Right atrium auricular region (tissue), 2 donors: ENCODE data around the gene SEC61B. TPM values are rescaled to one million over a fixed set of nuclear protein-coding genes. Genes with fewer than 3 reads are reported as not detected.

ENCODE experiments used
- DNase-seq: peaks from one replicate; pipeline ENCODE4 v3.0.0-alpha.2; 2019; ENCODE audit warnings: low spot score
- H3K27ac ChIP-seq, 2 donors: fragments of 200-600 bp; sonication (generic); 1 replicate in 1 of 2; 2 replicates in 1 of 2; pipeline ENCODE4 v1.5.1; 2016 to 2019
- H3K27me3 ChIP-seq, 2 donors: fragments of 200-600 bp; sonication (generic); one replicate each; pipeline versions ENCODE4 v1.5.1 to v1.6.0; 2017 to 2019
- H3K36me3 ChIP-seq: fragments of 200-600 bp; sonication (generic); one replicate; pipeline ENCODE4 v1.5.1; 2016
- H3K4me1 ChIP-seq, 2 donors: fragments of 200-600 bp; sonication (generic); one replicate each; pipeline versions ENCODE4 v1.5.1 to v1.6.0; 2017 to 2019
- H3K4me3 ChIP-seq, 2 donors: fragments of 200-600 bp; sonication (generic); 1 replicate in 1 of 2; 2 replicates in 1 of 2; pipeline ENCODE4 v1.5.1; 2017 to 2019; ENCODE audit warnings: mild to moderate bottlenecking in 1 of 2, moderate library complexity in 1 of 2
- H3K9me3 ChIP-seq, 2 donors: fragments of 200-600 bp; sonication (generic); one replicate each; pipeline ENCODE4 v1.5.1; 2019
- total RNA-seq, 2 donors: library from RNA; depleted of rRNA; stranded (reverse); fragments of >200 nt; gene quantifications; one replicate each; pipeline ENCODE4 v1.1.0, GENCODE V29; 2016
- TF ChIP-seq, protein P1 (sequence below), 2 donors: fragments of 200-600 bp; sonication (generic); IDR thresholded peaks; one replicate each; pipeline ENCODE4 v1.5.1; 2019; ENCODE audit warnings: antibody characterized with exemption in 2 of 2

The SEC61B gene
- total RNA-seq, 2 donors from 2014 or later: 29.4 to 53.1 TPM

- TF ChIP-seq, protein P1, sequence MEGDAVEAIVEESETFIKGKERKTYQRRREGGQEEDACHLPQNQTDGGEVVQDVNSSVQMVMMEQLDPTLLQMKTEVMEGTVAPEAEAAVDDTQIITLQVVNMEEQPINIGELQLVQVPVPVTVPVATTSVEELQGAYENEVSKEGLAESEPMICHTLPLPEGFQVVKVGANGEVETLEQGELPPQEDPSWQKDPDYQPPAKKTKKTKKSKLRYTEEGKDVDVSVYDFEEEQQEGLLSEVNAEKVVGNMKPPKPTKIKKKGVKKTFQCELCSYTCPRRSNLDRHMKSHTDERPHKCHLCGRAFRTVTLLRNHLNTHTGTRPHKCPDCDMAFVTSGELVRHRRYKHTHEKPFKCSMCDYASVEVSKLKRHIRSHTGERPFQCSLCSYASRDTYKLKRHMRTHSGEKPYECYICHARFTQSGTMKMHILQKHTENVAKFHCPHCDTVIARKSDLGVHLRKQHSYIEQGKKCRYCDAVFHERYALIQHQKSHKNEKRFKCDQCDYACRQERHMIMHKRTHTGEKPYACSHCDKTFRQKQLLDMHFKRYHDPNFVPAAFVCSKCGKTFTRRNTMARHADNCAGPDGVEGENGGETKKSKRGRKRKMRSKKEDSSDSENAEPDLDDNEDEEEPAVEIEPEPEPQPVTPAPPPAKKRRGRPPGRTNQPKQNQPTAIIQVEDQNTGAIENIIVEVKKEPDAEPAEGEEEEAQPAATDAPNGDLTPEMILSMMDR (IDR thresholded peaks at IDR 0.05): no peak
- H3K4me1 ChIP-seq: peaks cover 0 to 2% of the 10 kb centered on the region in 2 donors
- H3K4me3 ChIP-seq: no peak overlapping the region
- no peak overlapping the region for H3K27ac ChIP-seq
- no peak for DNase-seq
- no peaks in the 10 kb centered on the region for H3K27me3 ChIP-seq
- H3K9me3 ChIP-seq: no peaks in the 10 kb centered on the region
- H3K36me3 ChIP-seq: no peaks in the 10 kb centered on the region
Observed at GRCh38 chr9:99178912-99179872, 42.9 kb upstream of the SEC61B start.

DNA sequence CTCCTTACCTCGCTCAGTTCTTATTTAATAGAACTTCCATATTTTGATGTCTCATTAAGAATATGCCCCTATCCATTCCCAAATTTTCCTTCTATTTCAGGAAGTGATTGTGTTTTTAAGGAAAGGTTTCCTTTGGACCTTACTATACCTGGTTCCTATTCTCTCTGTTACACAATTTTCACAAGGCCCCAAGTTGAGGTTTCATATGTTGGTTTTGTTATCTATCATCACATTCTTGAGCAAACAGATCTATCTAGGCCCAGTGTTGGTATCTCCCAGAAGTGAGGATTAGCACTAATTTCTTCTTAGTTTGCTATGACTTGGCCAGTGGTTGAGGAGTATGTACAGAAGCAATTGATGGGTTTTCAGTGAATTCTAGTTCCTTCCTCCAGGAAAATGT, 41.9 kb upstream of the SEC61B start:
- no peak overlapping the region for H3K4me3 ChIP-seq
- H3K36me3 ChIP-seq: no peaks in the 10 kb centered on the region
- H3K27me3 ChIP-seq: no peaks in the 10 kb centered on the region
- peaks cover 0 to 11% of the 10 kb centered on the region in 2 donors for H3K4me1 ChIP-seq
- no peak for DNase-seq
- TF ChIP-seq, protein P1 (IDR thresholded peaks at IDR 0.05): no peak
- H3K27ac ChIP-seq: no peak overlapping the region
- no peaks in the 10 kb centered on the region for H3K9me3 ChIP-seq

- H3K36me3 ChIP-seq: no peaks in the 10 kb centered on the region
- H3K27me3 ChIP-seq: no peaks in the 10 kb centered on the region
- TF ChIP-seq, protein P1 (IDR thresholded peaks at IDR 0.05): no peak
- no peak for DNase-seq
- H3K27ac ChIP-seq: no peak overlapping the region
- peaks cover 0 to 11% of the 10 kb centered on the region in 2 donors for H3K4me1 ChIP-seq
- H3K4me3 ChIP-seq: no peak overlapping the region
- H3K9me3 ChIP-seq: no peaks in the 10 kb centered on the region
Observed at GRCh38 chr9:99180662-99181061, 41.4 kb upstream of the SEC61B start.

DNA sequence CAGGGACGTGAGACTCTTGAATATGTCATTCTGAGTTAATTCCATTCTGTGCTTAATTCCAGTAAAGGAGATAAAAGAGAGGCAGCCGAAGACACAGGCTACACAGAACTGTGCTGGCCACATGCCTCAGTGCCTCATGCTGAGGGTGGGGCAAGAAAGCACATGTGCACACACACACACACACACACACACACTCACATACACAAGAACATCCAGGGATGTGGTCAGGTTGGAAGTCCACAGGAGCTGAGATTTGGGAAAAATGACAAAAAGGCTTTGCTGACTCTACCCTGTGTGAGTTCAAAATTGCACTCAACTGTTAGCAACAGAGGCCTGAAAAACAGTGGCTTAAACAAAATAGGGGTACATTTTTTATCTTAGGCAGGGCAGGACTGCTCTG, 40.9 kb upstream of the SEC61B start:
- Histone ChIP-seq H3K4me3 (no peak overlapping the region), H3K36me3 (no peaks in the 10 kb centered on the region), H3K27ac (no peak overlapping the region), H3K27me3 (no peaks in the 10 kb centered on the region), H3K9me3 (no peaks in the 10 kb centered on the region), H3K4me1 (peaks cover 0 to 11% of the 10 kb centered on the region in 2 donors)
- no peak for DNase-seq
- TF ChIP-seq, protein P1 (IDR thresholded peaks at IDR 0.05): no peak

DNA sequence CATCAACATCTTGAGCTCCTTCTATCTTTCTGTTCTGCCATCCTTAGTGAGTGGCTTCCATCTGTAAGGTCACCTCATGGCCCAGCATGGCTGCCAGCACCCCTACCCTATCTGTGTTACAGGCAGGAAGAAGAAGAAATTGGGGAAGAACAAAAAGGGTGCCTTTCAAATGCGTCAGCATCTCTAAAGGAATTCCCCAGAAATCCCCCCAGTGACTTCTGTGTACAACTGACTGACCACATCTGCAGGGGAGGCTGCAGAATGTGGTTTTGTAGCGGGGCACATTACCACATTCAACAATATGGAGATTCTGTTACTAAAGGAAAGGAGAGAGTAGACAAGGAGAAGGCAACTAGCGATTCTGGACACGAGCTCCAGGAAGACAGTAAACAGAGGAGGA, 40.5 kb upstream of the SEC61B start:
- peaks cover 0 to 11% of the 10 kb centered on the region in 2 donors for H3K4me1 ChIP-seq
- H3K4me3 ChIP-seq: no peak overlapping the region
- no peaks in the 10 kb centered on the region for H3K9me3 ChIP-seq
- DNase-seq: no peak
- no peaks in the 10 kb centered on the region for H3K27me3 ChIP-seq
- no peaks in the 10 kb centered on the region for H3K36me3 ChIP-seq
- TF ChIP-seq, protein P1 (IDR thresholded peaks at IDR 0.05): no peak
- H3K27ac ChIP-seq: no peak overlapping the region
